Measurements from ENCODE around the gene HTR1D. TPM values are rescaled to one million over a fixed set of nuclear protein-coding genes. Genes with fewer than 3 reads are reported as not detected.

The HTR1D gene
- total and polyA plus RNA-seq, 9 donors = 0.05 to 0.16 (median 0.09) TPM; not detected in 3

DNA sequence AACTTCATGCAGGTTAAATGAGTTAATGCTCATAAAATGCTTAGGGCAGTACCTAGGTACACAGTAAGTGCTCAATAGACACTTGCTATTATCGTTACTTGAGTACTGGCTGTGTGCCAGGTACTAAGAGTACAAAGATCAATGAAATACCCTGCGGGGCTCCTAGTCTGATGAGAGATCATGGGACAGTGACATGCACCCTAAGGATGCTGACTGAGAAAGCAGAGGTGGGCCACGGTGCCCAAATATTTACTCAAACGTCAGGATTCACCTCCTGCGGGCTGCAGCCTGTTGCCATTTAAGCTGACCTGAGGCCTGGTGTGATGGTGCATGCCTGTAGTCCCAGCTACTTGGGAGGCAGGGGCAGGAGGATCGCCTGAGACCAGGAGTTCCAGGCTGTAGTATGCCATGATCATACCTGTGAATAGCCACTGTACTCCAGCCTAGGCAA is 28.8 kb downstream of the HTR1D start:
- Histone ChIP-seq H3K4me1 (ENCODE audit: control insufficient read depth, insufficient read depth, low read length) (peaks cover 2% of the 10 kb centered on the region), H3K27ac (ENCODE audit: low read length) (no peak overlapping the region), H3K36me3 (ENCODE audit: control insufficient read depth, insufficient read depth, low read length) (no peaks in the 10 kb centered on the region), H3K4me3 (ENCODE audit: low read length) (no peak overlapping the region), H3K9me3 (replicated peaks; ENCODE audit: control insufficient read depth, low read depth, low read length) (no peaks in the 10 kb centered on the region), H3K27me3 (ENCODE audit: control insufficient read depth, insufficient read depth, low read length) (no peaks in the 10 kb centered on the region)
- WGBS (ENCODE audit: insufficient coverage) = 66% methylated on average over 5 of the region's 6 CpGs
- DNase-seq = no peak

DNA sequence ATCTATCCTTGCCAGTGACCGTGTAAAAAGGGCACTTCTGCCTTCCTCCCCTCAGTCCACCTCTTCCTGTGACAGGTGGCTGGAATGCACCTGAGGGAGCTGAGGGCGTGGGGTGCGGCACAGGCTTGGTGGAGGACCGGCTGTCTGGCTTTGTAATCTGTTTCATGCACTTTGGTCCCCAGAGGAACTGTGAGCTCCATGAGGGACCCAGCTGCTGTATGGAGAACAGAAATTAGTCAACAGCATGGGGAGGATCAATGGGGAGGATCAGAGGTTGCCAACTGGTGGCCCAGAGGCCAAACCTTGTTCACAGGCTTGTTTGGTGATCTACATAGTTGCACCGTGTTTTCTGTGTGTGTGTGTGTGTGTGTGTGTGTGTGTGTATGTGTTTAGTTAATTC is 29.7 kb downstream of the HTR1D start:
- 81% methylated on average over 3 of the region's 5 CpGs for WGBS (ENCODE audit: insufficient coverage)
- H3K27ac ChIP-seq (ENCODE audit: low read length) = no peak overlapping the region

GRCh38 chr1:23185381-23185780 is 31.9 kb downstream of the HTR1D start:
- Histone ChIP-seq H3K9me3 (replicated peaks; ENCODE audit: control insufficient read depth, low read depth, low read length) (no peaks in the 10 kb centered on the region), H3K4me3 (ENCODE audit: low read length) (no peak overlapping the region), H3K27ac (ENCODE audit: low read length) (no peak overlapping the region), H3K36me3 (ENCODE audit: control insufficient read depth, insufficient read depth, low read length) (no peaks in the 10 kb centered on the region), H3K27me3 (ENCODE audit: control insufficient read depth, insufficient read depth, low read length) (no peaks in the 10 kb centered on the region), H3K4me1 (ENCODE audit: control insufficient read depth, insufficient read depth, low read length) (peaks cover 2% of the 10 kb centered on the region)
- 70% methylated on average over 1 of the region's 4 CpGs for WGBS (ENCODE audit: insufficient coverage)
- DNase-seq = no peak

More for the DNA sequence above, 29.7 kb downstream of the HTR1D start:
- Histone ChIP-seq H3K9me3 (replicated peaks; ENCODE audit: control insufficient read depth, low read depth, low read length) (no peaks in the 10 kb centered on the region), H3K4me3 (ENCODE audit: low read length) (no peak overlapping the region), H3K36me3 (ENCODE audit: control insufficient read depth, insufficient read depth, low read length) (no peaks in the 10 kb centered on the region), H3K4me1 (ENCODE audit: control insufficient read depth, insufficient read depth, low read length) (peaks cover 2% of the 10 kb centered on the region), H3K27me3 (ENCODE audit: control insufficient read depth, insufficient read depth, low read length) (no peaks in the 10 kb centered on the region)
- no peak for DNase-seq

DNA sequence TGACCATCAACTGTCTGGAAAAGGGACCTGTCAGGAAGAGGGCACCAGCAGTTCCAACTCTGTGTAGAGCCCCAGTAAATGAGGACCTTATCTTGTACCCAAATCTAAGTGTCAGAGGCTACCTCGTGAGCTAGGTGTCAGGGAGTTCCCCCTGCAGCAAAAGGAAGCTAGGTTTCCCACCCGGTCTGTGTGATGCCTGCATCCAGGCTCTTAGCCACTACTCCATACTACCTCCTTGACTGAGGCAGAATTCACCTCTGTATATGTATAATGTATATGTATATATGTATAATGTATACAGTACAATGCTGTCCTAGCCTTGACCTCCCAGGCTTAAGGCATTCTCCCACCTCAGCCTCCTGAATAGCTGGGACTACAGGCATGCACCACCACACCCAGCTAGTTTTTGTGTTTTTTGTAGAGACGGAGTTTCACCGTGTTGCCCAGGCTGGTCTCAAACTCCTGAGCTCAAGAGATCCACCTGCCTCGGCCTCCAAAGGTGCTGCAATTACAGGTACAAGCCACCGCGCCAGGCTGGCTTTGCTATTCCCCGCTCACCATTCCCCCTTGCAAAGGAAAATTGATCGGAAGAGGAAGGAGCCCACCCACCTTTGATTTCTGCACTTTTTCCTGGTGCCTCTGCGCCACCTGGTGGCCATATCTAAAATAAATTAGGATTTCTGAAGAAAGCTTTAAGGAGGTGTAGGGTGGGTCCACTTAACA is 32.9 kb downstream of the HTR1D start:
- Histone ChIP-seq H3K4me1 (ENCODE audit: control insufficient read depth, insufficient read depth, low read length) (peaks cover 2% of the 10 kb centered on the region), H3K27me3 (ENCODE audit: control insufficient read depth, insufficient read depth, low read length) (no peaks in the 10 kb centered on the region), H3K27ac (ENCODE audit: low read length) (no peak overlapping the region), H3K9me3 (replicated peaks; ENCODE audit: control insufficient read depth, low read depth, low read length) (no peaks in the 10 kb centered on the region), H3K36me3 (ENCODE audit: control insufficient read depth, insufficient read depth, low read length) (no peaks in the 10 kb centered on the region), H3K4me3 (ENCODE audit: low read length) (peak overlapping the region; percentile 20)
- WGBS (ENCODE audit: insufficient coverage) = 17% methylated on average over 1 of the region's 10 CpGs
- peak; percentile 59 for DNase-seq

GRCh38 chr1:23179862-23180261 is 37.4 kb downstream of the HTR1D start:
- 100% methylated on average over 1 of the region's 2 CpGs for WGBS (ENCODE audit: insufficient coverage)
- Histone ChIP-seq H3K4me1 (ENCODE audit: control insufficient read depth, insufficient read depth, low read length) (peaks cover 14% of the 10 kb centered on the region), H3K4me3 (ENCODE audit: low read length) (no peak overlapping the region), H3K27ac (ENCODE audit: low read length) (no peak overlapping the region), H3K9me3 (replicated peaks; ENCODE audit: control insufficient read depth, low read depth, low read length) (no peaks in the 10 kb centered on the region), H3K36me3 (ENCODE audit: control insufficient read depth, insufficient read depth, low read length) (no peaks in the 10 kb centered on the region), H3K27me3 (ENCODE audit: control insufficient read depth, insufficient read depth, low read length) (no peaks in the 10 kb centered on the region)
- no peak for DNase-seq

- H3K27ac ChIP-seq (ENCODE audit: low read length) = no peak overlapping the region
- no peaks in the 10 kb centered on the region for H3K27me3 ChIP-seq (ENCODE audit: control insufficient read depth, insufficient read depth, low read length)
- H3K4me1 ChIP-seq (ENCODE audit: control insufficient read depth, insufficient read depth, low read length) = peaks cover 12% of the 10 kb centered on the region
- H3K9me3 ChIP-seq (replicated peaks; ENCODE audit: control insufficient read depth, low read depth, low read length) = no peaks in the 10 kb centered on the region
- no peak overlapping the region for H3K4me3 ChIP-seq (ENCODE audit: low read length)
- DNase-seq = no peak
- H3K36me3 ChIP-seq (ENCODE audit: control insufficient read depth, insufficient read depth, low read length) = no peaks in the 10 kb centered on the region
- 80% methylated on average over 1 of the region's 6 CpGs for WGBS (ENCODE audit: insufficient coverage)
Observed at GRCh38 chr1:23178950-23179349, 38.4 kb downstream of the HTR1D start.

- peaks cover 12% of the 10 kb centered on the region for H3K4me1 ChIP-seq (ENCODE audit: control insufficient read depth, insufficient read depth, low read length)
- H3K9me3 ChIP-seq (replicated peaks; ENCODE audit: control insufficient read depth, low read depth, low read length) = no peaks in the 10 kb centered on the region
- DNase-seq = no peak
- H3K36me3 ChIP-seq (ENCODE audit: control insufficient read depth, insufficient read depth, low read length) = no peaks in the 10 kb centered on the region
- H3K27ac ChIP-seq (ENCODE audit: low read length) = peak overlapping the region; percentile 85
- no peaks in the 10 kb centered on the region for H3K27me3 ChIP-seq (ENCODE audit: control insufficient read depth, insufficient read depth, low read length)
- H3K4me3 ChIP-seq (ENCODE audit: low read length) = no peak overlapping the region
- WGBS (ENCODE audit: insufficient coverage) = 88% methylated on average over 4 of the region's 6 CpGs
Observed at GRCh38 chr1:23178414-23178813, 38.9 kb downstream of the HTR1D start.

DNA sequence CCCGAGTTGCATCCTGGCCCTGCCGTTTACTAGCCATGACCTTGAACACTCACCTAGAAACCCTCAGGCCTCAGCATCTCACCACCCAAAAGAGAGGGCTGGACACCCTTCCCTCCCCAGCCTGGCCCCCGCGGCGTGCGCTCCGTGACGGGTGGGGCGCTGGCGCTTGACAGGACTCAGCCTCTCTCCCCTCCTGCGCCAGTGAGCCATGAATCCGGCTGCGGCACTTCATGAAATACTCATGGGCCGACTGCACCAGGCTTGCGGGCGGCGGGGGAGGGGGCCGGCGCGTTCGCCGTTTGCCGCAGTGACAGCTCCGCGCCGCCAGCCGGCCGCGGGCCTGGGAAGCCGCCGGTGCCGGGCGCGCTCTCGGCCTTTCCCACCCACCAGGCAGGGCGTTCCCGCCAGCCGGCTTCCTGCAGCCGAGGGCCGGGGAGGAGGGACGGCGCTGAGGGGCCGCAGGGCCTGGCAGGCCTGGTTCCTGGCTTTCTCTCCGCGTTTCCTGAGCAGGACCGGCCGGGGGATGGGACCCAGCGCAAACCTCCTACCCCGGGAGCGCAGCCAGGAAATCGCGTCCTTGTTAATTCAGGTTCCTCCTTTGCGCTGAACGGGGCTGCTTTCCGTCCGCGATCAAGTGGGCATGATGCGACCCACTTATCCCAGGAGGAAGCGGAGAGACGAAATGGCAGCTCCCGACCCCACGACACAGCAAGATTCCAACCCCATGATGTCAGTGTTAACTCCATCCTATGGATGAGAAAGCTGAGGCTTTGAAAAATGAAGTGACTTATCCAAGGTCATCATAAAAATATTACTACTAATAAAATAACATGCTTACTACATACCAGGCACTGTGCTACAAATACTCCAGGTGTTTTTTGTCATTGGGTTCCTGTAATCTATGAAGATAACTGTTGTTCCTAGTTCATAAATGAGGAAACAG is 39.6 kb downstream of the HTR1D start:
- Histone ChIP-seq H3K4me3 (ENCODE audit: low read length) (peak overlapping the region; percentile 63), H3K27me3 (ENCODE audit: control insufficient read depth, insufficient read depth, low read length) (no peaks in the 10 kb centered on the region), H3K36me3 (ENCODE audit: control insufficient read depth, insufficient read depth, low read length) (no peaks in the 10 kb centered on the region), H3K4me1 (ENCODE audit: control insufficient read depth, insufficient read depth, low read length) (peaks cover 12% of the 10 kb centered on the region), H3K27ac (ENCODE audit: low read length) (peak overlapping the region; percentile 85), H3K9me3 (replicated peaks; ENCODE audit: control insufficient read depth, low read depth, low read length) (no peaks in the 10 kb centered on the region)
- peak; percentile 86 for DNase-seq
- WGBS (ENCODE audit: insufficient coverage) = under 1% methylated on average over 52 of the region's 62 CpGs

DNA sequence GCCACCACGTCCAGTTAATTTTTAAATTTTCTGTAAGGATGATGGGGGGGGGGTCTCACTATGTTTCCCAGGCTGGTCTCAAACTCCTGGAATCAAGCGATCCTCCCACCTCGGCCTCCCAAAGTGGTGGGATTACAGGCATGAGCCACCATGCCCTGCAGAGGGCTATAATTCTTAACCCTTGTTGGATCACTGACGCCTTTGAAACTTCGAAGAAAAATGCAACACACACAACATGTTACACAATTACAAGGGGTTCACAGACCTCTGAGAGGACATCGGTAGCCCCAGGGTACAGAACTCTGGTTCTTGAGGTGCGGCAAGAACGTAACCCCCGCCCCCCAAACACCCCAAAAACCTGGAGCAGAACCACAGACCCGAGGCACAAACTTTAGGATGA is 40.3 kb downstream of the HTR1D start:
- Histone ChIP-seq H3K4me1 (ENCODE audit: control insufficient read depth, insufficient read depth, low read length) (peaks cover 12% of the 10 kb centered on the region), H3K4me3 (ENCODE audit: low read length) (peak overlapping the region; percentile 63), H3K27me3 (ENCODE audit: control insufficient read depth, insufficient read depth, low read length) (no peaks in the 10 kb centered on the region), H3K36me3 (ENCODE audit: control insufficient read depth, insufficient read depth, low read length) (no peaks in the 10 kb centered on the region), H3K9me3 (replicated peaks; ENCODE audit: control insufficient read depth, low read depth, low read length) (no peaks in the 10 kb centered on the region), H3K27ac (ENCODE audit: low read length) (peak overlapping the region; percentile 85)
- no peak for DNase-seq
- WGBS (ENCODE audit: insufficient coverage) = 35% methylated on average over 7 of the region's 10 CpGs

GRCh38 chr1:23174426-23175110 is 42.7 kb downstream of the HTR1D start:
- no CpG with 5 or more reads among the region's 1 CpG for whole genome bisulfite sequencing (ENCODE audit: insufficient coverage)
- H3K4me1 ChIP-seq (ENCODE audit: control insufficient read depth, insufficient read depth, low read length) = peaks cover 16% of the 10 kb centered on the region
- H3K27ac ChIP-seq (ENCODE audit: low read length) = no peak overlapping the region

More at GRCh38 chr1:23174426-23175110, 42.7 kb downstream of the HTR1D start:
- Histone ChIP-seq H3K9me3 (replicated peaks; ENCODE audit: control insufficient read depth, low read depth, low read length) (no peaks in the 10 kb centered on the region), H3K27me3 (ENCODE audit: control insufficient read depth, insufficient read depth, low read length) (no peaks in the 10 kb centered on the region), H3K4me3 (ENCODE audit: low read length) (no peak overlapping the region), H3K36me3 (ENCODE audit: control insufficient read depth, insufficient read depth, low read length) (no peaks in the 10 kb centered on the region)
- DNase-seq = no peak
